Activated T-helper 1 cell treated with anti-CD3 and anti-CD28 coated beads, Interleukin-12 subunit alpha, Interleukin-12 subunit beta, Interleukin-2, Interleukin-4 antibody, amounts not matched to agents 30 ng/mL and 10 ng/mL and 1 ng/mL, durations not matched to agents 14 hours and 24 hours and 36 hours (primary cell): ENCODE data around the gene ZBTB44. TPM values are rescaled to one million over a fixed set of nuclear protein-coding genes. Genes with fewer than 3 reads are reported as not detected.
"Not testable (repeated sequence)": the region's sequence is repeated elsewhere in the genome, so short reads cannot be mapped to it uniquely, and the experiment has no call there.

ENCODE experiments used
- DNase-seq: peaks from one replicate; pipeline ENCODE4 v3.0.0; 2021; ENCODE audit warnings: low spot score
- H3K27ac Mint-ChIP-seq: one replicate; pipeline ENCODE4 v1.8.0; 2021; ENCODE audit warnings: mild to moderate bottlenecking, mixed read lengths
- H3K27me3 Mint-ChIP-seq: one replicate; pipeline ENCODE4 v1.8.0; 2022; ENCODE audit warnings: mild to moderate bottlenecking, moderate library complexity, mixed read lengths; ENCODE audit not compliant: insufficient read depth
- H3K36me3 Mint-ChIP-seq: one replicate; pipeline ENCODE4 v1.8.0; 2021; ENCODE audit warnings: low read depth, mixed read lengths
- H3K4me1 Mint-ChIP-seq: one replicate; pipeline ENCODE4 v1.8.0; 2021; ENCODE audit warnings: low read depth, mixed read lengths
- H3K4me3 Mint-ChIP-seq: one replicate; pipeline ENCODE4 v1.8.0; 2021; ENCODE audit warnings: mild to moderate bottlenecking, moderate library complexity, mixed read lengths
- H3K9me3 Mint-ChIP-seq: one replicate; pipeline ENCODE4 v1.8.0; 2021; ENCODE audit warnings: mixed read lengths
- intact Hi-C: fragments of 100-400 bp; cut with micrococcal nuclease; formaldehyde crosslinking; loops from one replicate; pipeline ENCODE4 v1.15.1; 2024
- total RNA-seq: library from RNA; stranded (reverse); gene quantifications from 2 replicates; pipeline ENCODE4 v1.2.3, GENCODE V29; 2022

Gene ZBTB44
- total RNA-seq, 1 donor from 2014 or later, result 33.0 TPM

DNA sequence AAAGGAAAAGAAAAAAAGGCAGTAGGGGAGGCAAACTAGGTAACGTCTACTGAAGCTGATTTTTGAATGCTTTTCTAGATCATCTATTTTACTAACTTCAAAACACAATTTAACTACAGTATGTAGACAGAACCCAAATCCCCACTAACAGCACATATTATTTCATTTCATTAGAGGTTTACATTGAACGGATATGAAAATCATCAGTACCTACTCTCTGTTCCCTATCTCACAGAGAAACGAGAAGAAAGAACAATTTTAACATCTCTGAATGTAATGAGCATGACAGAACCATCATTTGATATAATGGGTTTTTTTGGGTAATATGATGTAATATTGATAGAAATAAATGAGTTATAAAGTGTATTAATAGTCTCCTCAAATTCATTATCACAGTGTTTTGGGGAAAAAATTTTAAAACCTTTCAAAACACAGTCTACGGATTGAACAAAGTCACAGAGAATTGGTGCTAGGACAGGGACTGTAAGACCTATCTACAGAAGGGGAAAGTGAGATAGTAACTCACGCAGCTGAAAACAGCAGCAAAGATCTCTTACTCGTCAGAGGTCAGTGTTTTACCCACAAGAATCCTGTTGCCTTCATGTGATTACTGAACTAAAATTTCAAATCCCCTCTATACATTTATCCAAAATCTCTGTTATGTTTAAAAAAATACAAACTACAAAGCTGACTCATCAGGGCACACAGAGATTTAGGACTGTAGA, 77.3 kb downstream of the ZBTB44 start:
- Mint-ChIP-seq H3K36me3 (peaks cover 17% of the 10 kb centered on the region), H3K4me3 (no peak overlapping the region), H3K4me1 (peaks cover 11% of the 10 kb centered on the region), H3K27me3 (no peaks in the 10 kb centered on the region), H3K27ac (no peak overlapping the region), H3K9me3 (no peaks in the 10 kb centered on the region)
- intact Hi-C loops, result no loop called here
- DNase-seq, result no peak

DNA sequence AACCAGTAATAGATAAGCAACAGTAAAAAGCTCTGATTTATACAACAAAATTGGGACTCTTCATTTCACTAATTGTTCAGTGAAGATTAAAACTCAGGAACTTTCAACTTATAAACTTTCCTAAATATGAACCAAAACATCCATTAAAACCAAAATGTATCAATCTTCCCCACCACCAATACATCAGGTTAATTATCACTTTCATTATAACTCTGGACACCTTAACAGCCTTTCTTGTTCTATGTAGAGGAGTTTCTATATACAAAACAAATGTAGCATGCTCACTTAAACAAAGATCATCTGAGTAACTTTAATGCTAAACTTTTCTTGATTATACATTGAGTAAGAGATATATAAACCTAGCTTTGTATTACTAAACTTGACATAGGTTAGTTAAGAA, 80.4 kb downstream of the ZBTB44 start:
- Mint-ChIP-seq H3K4me3 (no peak overlapping the region), H3K27ac (no peak overlapping the region), H3K9me3 (no peaks in the 10 kb centered on the region), H3K4me1 (peaks cover 5% of the 10 kb centered on the region), H3K27me3 (no peaks in the 10 kb centered on the region), H3K36me3 (peaks cover 19% of the 10 kb centered on the region)
- intact Hi-C loops, result no loop called here
- no peak for DNase-seq

DNA sequence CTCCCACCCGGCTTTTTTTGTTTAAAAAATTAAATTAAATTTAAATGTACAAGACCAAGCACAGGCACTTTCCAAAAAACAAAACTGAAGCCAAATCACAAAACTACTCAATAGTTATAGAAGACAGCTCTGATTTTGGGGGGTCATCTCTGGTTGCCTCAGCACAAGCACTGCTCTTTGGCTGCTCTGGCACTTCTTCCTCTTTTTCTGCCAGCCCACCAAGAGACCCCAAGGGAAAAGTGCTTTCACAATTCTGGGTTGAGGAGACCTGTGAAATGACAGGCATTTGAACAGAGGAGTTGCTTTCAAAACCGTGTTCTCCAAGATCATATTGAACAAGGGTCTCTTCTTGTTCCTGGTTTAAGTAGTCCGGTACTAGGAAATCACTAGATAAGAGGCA, 80.8 kb downstream of the ZBTB44 start:
- DNase-seq, H3K4me1 Mint-ChIP-seq, H3K9me3 Mint-ChIP-seq, H3K4me3 Mint-ChIP-seq, H3K27me3 Mint-ChIP-seq, intact Hi-C loops, H3K27ac Mint-ChIP-seq: not testable (repeated sequence)
- H3K36me3 Mint-ChIP-seq, result peaks cover 16% of the 10 kb centered on the region

DNA sequence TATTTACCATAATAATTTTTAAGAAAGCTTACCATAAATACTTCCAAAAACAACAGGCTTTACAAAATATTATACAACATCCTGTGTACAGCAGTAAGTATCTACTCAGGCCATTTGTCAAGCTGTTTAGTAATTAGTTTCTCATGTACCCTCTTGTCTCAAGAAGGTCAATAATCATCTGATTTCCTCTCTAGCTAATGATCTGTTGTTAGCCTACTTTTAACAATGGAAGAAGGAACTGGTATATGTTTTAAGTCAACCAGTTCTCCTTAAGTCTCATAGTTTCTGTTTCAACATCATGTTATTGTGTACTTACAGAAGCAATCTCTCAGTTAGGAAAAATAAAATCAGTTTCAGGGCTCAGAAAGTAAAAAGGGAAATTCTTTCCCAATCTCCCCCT, 81.2 kb downstream of the ZBTB44 start:
- H3K4me3 Mint-ChIP-seq, H3K27ac Mint-ChIP-seq, DNase-seq, H3K9me3 Mint-ChIP-seq, H3K4me1 Mint-ChIP-seq, intact Hi-C loops, H3K27me3 Mint-ChIP-seq: not testable (repeated sequence)
- peaks cover 13% of the 10 kb centered on the region for H3K36me3 Mint-ChIP-seq

DNA sequence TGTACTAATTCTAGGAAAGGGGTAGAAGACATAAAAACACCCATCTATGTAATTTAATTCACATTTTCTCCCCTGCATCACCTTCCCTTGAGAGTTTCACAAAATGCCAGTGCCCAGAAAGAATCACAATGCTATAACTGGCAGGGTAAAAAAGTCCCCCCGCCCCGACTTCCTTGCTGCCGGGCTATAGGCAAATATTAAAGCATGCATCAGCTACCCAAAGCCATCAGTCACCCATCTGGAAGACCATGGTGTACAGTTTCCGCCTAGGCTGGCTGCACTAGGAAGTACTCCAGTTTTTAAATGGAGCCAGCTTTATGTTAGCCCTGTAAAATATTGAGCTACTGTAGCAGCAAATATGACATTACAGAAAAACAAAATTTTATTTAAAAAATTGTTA, 87.3 kb downstream of the ZBTB44 start:
- DNase-seq, result no peak
- peaks cover 9% of the 10 kb centered on the region for H3K36me3 Mint-ChIP-seq
- H3K4me3 Mint-ChIP-seq, result no peak overlapping the region
- intact Hi-C loops, result no loop called here
- no peaks in the 10 kb centered on the region for H3K9me3 Mint-ChIP-seq
- peaks cover 6% of the 10 kb centered on the region for H3K4me1 Mint-ChIP-seq
- H3K27me3 Mint-ChIP-seq, result no peaks in the 10 kb centered on the region
- no peak overlapping the region for H3K27ac Mint-ChIP-seq

DNA sequence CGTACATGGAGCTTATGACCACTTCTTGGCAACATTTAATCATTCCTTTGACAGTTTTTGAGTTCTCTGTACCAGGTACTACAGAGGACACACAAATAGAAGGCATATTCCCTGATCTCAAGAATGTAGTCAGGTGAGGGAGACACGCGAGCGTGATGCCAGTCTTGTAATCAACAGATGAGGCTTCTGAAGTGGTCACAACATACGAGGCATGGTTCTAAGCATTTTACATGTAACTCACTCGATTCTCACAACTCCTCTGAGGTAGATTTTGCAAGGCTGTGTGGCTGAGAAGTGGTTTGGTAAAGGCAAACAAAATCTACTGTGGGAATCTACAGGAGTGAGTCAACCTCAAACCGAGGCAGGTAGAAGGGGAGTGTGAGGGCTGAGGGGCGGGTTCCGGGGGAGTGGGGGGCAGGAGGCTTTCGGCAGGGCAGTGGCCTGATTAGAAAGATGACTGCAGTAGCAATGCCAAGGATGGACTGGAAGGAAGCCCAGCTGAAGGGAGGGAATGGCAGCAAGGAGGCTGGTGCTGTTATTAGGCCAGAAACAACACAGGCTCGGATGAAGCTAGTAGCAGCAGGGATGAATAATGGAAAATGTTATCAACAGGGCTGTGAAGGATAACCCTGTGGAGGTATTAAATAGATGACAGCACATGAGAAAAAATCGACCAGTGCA, 91.3 kb downstream of the ZBTB44 start:
- intact Hi-C loops, result no loop called here
- DNase-seq, result no peak
- Mint-ChIP-seq H3K36me3 (peaks cover 5% of the 10 kb centered on the region), H3K4me3 (no peak overlapping the region), H3K27ac (no peak overlapping the region), H3K4me1 (peaks cover 6% of the 10 kb centered on the region), H3K27me3 (no peaks in the 10 kb centered on the region), H3K9me3 (no peaks in the 10 kb centered on the region)

DNA sequence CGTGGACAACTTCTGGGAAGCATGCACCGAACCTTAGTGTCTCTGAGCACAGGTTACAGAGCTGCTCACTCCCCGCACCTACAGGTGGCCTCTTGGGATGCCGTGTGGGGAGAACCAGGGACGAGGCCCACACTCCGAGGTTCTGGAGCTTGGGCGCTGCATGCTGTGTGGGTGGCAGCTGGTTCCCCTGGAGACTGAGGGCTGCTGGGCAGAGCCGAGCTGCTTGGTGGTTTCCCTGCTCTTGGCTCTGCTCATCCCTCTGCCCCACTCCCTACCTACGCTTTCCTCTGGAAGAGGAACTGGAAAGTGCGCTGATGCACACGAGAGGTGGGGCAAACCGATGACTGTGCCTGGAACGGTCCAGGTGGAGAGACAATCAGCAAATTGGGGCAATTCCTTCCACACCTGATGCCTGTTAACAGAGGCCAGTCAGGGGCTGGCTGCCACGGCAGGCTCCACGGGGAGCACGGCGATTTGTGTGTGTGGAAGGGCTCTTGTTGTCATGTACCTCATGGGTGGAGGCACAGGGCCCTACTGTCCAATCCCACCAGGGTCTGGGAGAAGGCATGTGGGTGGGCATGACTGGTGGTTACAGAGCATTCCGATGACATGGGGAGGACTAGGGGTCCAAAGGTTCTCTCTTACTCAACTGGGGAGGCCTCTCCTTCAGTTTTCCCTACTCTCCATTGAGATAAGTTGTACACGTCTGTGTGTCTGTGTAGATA, 94.2 kb downstream of the ZBTB44 start:
- Mint-ChIP-seq H3K36me3 (no peaks in the 10 kb centered on the region), H3K27me3 (no peaks in the 10 kb centered on the region), H3K4me3 (no peak overlapping the region), H3K9me3 (no peaks in the 10 kb centered on the region), H3K27ac (no peak overlapping the region), H3K4me1 (peaks cover 6% of the 10 kb centered on the region)
- DNase-seq, result no peak
- intact Hi-C loops, result no loop called here

DNA sequence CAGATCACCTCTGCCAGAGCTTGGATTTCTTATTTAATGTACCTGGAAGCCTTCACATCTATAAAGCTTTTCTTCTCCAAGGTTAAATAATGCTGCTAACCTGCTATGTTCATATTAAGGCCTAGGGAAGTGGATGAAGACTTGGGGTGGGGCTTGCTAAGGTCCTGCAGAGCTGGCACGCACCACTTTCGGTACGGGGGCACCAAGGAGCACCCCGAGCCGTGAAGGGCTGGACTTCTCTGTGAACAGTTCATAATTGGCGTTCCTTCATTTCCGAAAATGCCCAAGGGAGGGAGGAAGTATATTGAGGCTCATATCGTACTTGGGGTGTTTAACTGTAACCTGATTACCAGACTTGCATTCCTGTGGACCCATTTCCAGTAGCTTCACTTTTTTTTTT, 95.6 kb downstream of the ZBTB44 start:
- no peak overlapping the region for H3K4me3 Mint-ChIP-seq
- peaks cover 3% of the 10 kb centered on the region for H3K27me3 Mint-ChIP-seq
- no peaks in the 10 kb centered on the region for H3K36me3 Mint-ChIP-seq
- DNase-seq, result no peak
- intact Hi-C loops, result no loop called here
- peaks cover 6% of the 10 kb centered on the region for H3K4me1 Mint-ChIP-seq
- no peak overlapping the region for H3K27ac Mint-ChIP-seq
- H3K9me3 Mint-ChIP-seq, result no peaks in the 10 kb centered on the region

DNA sequence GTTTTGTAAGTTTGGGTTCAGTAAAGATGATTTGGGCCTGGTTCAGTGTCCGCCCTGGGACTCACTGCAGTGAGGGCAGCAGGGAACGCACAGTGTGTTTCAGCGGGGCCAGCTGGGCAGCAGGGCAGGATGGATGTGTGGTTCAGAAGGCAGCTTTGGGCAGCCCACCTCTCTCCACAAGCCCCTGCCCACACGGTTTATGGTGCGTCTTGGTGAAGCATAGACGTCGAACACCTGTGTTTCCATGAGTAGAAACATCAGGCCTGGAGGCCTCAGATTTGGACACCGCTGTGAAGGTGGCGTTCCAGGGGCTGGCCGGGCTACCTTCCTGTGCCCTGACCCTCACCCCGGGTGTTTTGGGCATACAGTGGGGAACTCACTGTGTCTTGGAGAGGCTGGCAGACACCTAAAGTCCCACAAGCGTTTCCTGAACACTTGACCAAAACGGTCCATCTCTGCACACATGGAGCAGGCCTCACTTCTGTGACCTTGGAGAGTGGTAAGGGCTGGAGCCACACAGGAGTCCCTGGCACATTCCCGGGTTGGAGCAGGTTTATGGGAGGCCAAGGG, 96.1 kb downstream of the ZBTB44 start:
- Mint-ChIP-seq H3K27ac (no peak overlapping the region), H3K27me3 (peaks cover 3% of the 10 kb centered on the region), H3K4me1 (peaks cover 5% of the 10 kb centered on the region), H3K9me3 (no peaks in the 10 kb centered on the region), H3K4me3 (no peak overlapping the region), H3K36me3 (no peaks in the 10 kb centered on the region)
- DNase-seq, result no peak
- intact Hi-C loops, result no loop called here

DNA sequence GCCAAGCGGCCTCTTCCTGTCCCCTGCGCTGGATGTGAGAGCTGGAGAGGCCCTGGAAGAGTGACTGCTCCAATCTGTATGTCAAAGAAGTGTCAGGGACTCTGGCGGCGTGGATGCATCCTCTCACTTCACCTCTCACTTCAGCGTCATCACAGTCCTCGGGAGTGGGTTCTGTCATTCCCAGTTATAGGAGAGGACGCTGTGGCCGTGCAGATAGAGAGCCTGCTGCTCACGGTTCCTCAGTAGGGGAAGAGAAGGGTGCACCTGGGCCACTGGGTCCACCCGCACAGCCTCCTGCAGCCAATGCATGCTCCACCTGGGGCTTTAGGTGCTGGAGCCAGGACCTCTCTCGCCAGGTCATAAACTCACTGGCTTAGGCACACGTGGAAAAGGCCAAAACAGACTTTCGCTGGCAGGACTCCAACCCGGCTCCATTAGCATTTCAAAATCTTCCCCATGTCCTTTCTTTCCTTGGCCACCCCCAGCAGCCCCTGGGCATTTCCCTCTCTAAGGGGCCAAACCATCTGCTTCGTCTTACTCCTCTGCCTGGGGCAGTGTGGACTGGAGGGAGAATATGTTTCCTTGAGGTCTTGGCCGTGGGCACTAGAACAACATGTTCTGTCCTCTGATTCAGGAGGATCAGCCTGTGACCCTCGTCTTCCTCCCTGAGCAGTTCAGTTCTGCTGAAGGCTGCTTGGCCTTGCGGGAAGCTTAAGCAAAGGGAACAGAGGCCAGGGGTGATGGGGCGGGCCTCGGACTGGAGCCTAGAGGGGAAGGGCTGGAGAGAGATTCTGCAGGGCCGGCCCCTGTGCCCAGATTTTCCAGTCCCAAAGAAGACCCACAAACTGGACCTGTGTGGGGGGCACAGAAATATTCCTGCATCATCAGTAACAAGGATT, 97.3 kb downstream of the ZBTB44 start:
- H3K4me3 Mint-ChIP-seq, result no peak overlapping the region
- H3K27ac Mint-ChIP-seq, result no peak overlapping the region
- H3K4me1 Mint-ChIP-seq, result no peaks in the 10 kb centered on the region
- H3K27me3 Mint-ChIP-seq, result peaks cover 3% of the 10 kb centered on the region
- no peaks in the 10 kb centered on the region for H3K9me3 Mint-ChIP-seq
- no peaks in the 10 kb centered on the region for H3K36me3 Mint-ChIP-seq
- intact Hi-C loops, result no loop called here
- DNase-seq, result no peak

DNA sequence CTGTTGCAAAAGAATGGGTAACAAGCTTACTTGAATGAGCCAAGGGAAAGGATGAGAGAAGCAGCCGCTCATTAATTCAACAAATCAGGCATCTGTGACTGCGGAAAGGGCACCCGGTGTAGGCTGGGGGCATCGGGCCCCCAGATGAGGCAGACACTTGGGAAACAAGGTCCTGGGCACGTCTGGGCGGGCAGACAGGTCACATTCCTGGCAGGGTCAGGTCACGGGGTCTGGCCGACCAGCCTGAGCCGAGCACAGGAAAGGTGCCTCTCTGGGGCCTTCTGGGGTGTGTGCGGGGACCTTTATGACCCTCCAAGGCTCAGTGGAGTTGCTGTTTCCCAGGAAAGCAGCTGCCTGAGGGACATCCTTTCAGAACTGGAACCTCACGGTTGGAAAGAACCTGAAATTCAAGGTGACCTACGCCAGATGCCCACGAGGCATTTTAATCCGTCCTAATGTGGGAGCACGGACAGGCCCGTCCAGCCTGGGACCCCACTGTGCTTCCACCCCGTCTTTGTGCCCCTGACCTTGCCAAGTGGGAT, 98.1 kb downstream of the ZBTB44 start:
- DNase-seq, result no peak
- intact Hi-C loops, result no loop called here
- Mint-ChIP-seq H3K4me3 (no peak overlapping the region), H3K27me3 (peaks cover 3% of the 10 kb centered on the region), H3K36me3 (no peaks in the 10 kb centered on the region), H3K4me1 (no peaks in the 10 kb centered on the region), H3K9me3 (no peaks in the 10 kb centered on the region), H3K27ac (no peak overlapping the region)

DNA sequence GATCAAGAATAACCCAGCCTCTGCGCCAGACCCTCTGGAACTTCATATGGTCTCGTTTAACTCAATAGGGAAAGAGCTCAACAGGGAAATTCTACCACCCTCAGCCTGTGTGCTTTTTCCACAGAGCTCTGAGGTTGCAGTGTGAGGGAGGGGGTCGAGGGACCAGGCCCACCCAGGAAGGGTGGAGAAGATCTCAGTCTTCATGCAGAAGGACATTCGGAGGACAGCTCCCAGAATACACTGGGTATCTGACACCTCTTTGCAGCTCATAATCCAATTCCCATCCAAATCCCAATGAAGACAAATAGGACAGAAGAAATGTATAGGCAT, 98.5 kb downstream of the ZBTB44 start:
- Mint-ChIP-seq H3K4me3 (no peak overlapping the region), H3K27ac (no peak overlapping the region), H3K4me1 (no peaks in the 10 kb centered on the region), H3K27me3 (peaks cover 3% of the 10 kb centered on the region), H3K36me3 (no peaks in the 10 kb centered on the region), H3K9me3 (no peaks in the 10 kb centered on the region)
- no peak for DNase-seq
- intact Hi-C loops, result no loop called here
